K562 (cell line): ENCODE results near the gene TMC8. TPM values are rescaled to one million over a fixed set of nuclear protein-coding genes. Genes with fewer than 3 reads are reported as not detected.

ENCODE experiments used
- BMI1 ChIP-seq: fragments of 150-350 bp; IDR thresholded peaks from 2 replicates; pipeline ENCODE4 v1.6.1; 2014; ENCODE audit warnings: low read length
- ELF4 ChIP-seq: fragments of 450-650 bp; formaldehyde crosslinking; IDR thresholded peaks from 2 replicates; pipeline ENCODE4 v1.4.0; 2022; ENCODE audit warnings: missing genetic modification characterization
- FOXK2 ChIP-seq, 2 experiments: fragments of 450-650 bp; IDR thresholded peaks in 1 of 2; conservative IDR thresholded peaks in 1 of 2; 2 replicates each; pipeline ENCODE4 v1.6.1; 2016; ENCODE audit warnings: low read depth in 2 of 2, mild to moderate bottlenecking in 1 of 2
- KLF13 ChIP-seq: fragments of 450-650 bp; IDR thresholded peaks from 2 replicates; pipeline ENCODE4 v1.6.1; 2016; ENCODE audit warnings: missing genetic modification characterization, low read depth, mild to moderate bottlenecking, missing compliant biosample characterization, moderate library complexity, borderline replicate concordance
- MEIS2 ChIP-seq: fragments of 450-650 bp; IDR thresholded peaks from 2 replicates; pipeline ENCODE4 v1.6.1; 2014; ENCODE audit warnings: mild to moderate bottlenecking; ENCODE audit not compliant: partially characterized antibody
- MTA1 ChIP-seq: fragments of 450-650 bp; IDR thresholded peaks from 2 replicates; pipeline ENCODE4 v1.6.1; 2017; ENCODE audit warnings: borderline replicate concordance
- NR2C2 ChIP-seq, 2 experiments: fragments of 200-800 bp in 1 of 2; sonication (Bioruptor generic) in 1 of 2; sonication (generic) in 1 of 2; formaldehyde crosslinking in 1 of 2; IDR thresholded peaks; 2 replicates each; pipeline versions ENCODE4 v1.6.1 to v1.8.0; 2016 to 2022; ENCODE audit warnings: mild to moderate bottlenecking in 1 of 2, missing compliant biosample characterization in 1 of 2, missing genetic modification characterization in 1 of 2, missing genetic modification reagents in 1 of 2
- PHF20 ChIP-seq: fragments of 450-650 bp; IDR thresholded peaks from 2 replicates; pipeline ENCODE4 v1.6.1; 2018; ENCODE audit not compliant: partially characterized antibody
- PPARD ChIP-seq: fragments of 250-450 bp; sonication (Bioruptor Pico); IDR thresholded peaks from 2 replicates; pipeline ENCODE4 v1.8.0; 2022; ENCODE audit warnings: inconsistent platforms, mild to moderate bottlenecking, moderate library complexity
- PTBP1 ChIP-seq: fragments of 200-400 bp; formaldehyde crosslinking; IDR thresholded peaks from 2 replicates; pipeline ENCODE4 v1.6.1; 2017; ENCODE audit warnings: low read depth, low read length
- RBM39 ChIP-seq: fragments of 200-400 bp; formaldehyde crosslinking; optimal IDR thresholded peaks from 2 replicates; pipeline ENCODE3; 2018; ENCODE audit warnings: low read depth, low read length
- SMAD4 ChIP-seq: fragments of 250-450 bp; sonication (Bioruptor Pico); conservative IDR thresholded peaks from 2 replicates; pipeline ENCODE4 v1.8.0; 2021; ENCODE audit warnings: inconsistent platforms, mild to moderate bottlenecking, moderate library complexity
- ZNF217 ChIP-seq: sonication (generic); formaldehyde crosslinking; IDR thresholded peaks from 2 replicates; pipeline ENCODE4 v1.8.0; 2022; ENCODE audit warnings: mild to moderate bottlenecking, missing genetic modification reagents
- polyA plus RNA-seq, 8 experiments: library from polyadenylated mRNA; depleted of rRNA in 4 of 8; stranded (reverse) in 5 of 8; unstranded in 3 of 8; fragments of >200 nt; fragmentation: Nextera tagmentation in 2 of 8; fragmentation: Illumina TruSeq in 1 of 8; extraction: Ambion mirVana in 2 of 8; extraction: Trizol in 1 of 8; gene quantifications; 2 replicates each; pipeline versions ENCODE4 v1.2.1 to v1.2.3, GENCODE V29; 2011 to 2014; ENCODE audit warnings: inconsistent platforms in 1 of 8, missing spikeins in 1 of 8
- total RNA-seq, 7 experiments: library from RNA; depleted of rRNA in 6 of 7; stranded (reverse); fragments of >200 nt in 6 of 7; fragmentation: Illumina TruSeq in 2 of 7; extraction: Trizol in 2 of 7; gene quantifications; 2 replicates each; pipeline versions ENCODE4 v1.2.1 to v1.2.3, GENCODE V29; 2011 to 2021; ENCODE audit warnings: low replicate concordance in 1 of 7
- TF ChIP-seq, protein P1 (sequence below), 2 experiments: IDR thresholded peaks in 1 of 2; conservative IDR thresholded peaks in 1 of 2; 2 replicates each; pipeline ENCODE4 v1.6.1; 2016; ENCODE audit warnings: low read depth in 2 of 2, mild to moderate bottlenecking in 1 of 2, missing compliant biosample characterization in 1 of 2, missing genetic modification characterization in 1 of 2, moderate library complexity in 1 of 2
- TF ChIP-seq, protein P2 (sequence below): fragments of 250-450 bp; sonication (Bioruptor Pico); IDR thresholded peaks from 2 replicates; pipeline ENCODE4 v1.5.0; 2021
- TF ChIP-seq, protein P3 (sequence below): fragments of 450-650 bp; IDR thresholded peaks from 2 replicates; pipeline ENCODE4 v1.7.1; 2018; ENCODE audit warnings: mild to moderate bottlenecking, low read depth; ENCODE audit not compliant: partially characterized antibody
- TF ChIP-seq, protein P4 (sequence below): sonication (generic); formaldehyde crosslinking; IDR thresholded peaks from 2 replicates; pipeline ENCODE4 v1.5.0; 2020; ENCODE audit warnings: missing genetic modification reagents
- TF ChIP-seq, protein P5 (sequence below): fragments of 450-650 bp; IDR thresholded peaks from 2 replicates; pipeline ENCODE4 v1.6.1; 2016; ENCODE audit warnings: missing biosample characterization, missing genetic modification characterization

Gene TMC8
- total and polyA plus RNA-seq, 9 of the 15 experiments (the other 6 are each of a cell fraction or from before 2014, with no cell fraction given) = 0.13 to 10.9 (median 2.8) TPM

DNA sequence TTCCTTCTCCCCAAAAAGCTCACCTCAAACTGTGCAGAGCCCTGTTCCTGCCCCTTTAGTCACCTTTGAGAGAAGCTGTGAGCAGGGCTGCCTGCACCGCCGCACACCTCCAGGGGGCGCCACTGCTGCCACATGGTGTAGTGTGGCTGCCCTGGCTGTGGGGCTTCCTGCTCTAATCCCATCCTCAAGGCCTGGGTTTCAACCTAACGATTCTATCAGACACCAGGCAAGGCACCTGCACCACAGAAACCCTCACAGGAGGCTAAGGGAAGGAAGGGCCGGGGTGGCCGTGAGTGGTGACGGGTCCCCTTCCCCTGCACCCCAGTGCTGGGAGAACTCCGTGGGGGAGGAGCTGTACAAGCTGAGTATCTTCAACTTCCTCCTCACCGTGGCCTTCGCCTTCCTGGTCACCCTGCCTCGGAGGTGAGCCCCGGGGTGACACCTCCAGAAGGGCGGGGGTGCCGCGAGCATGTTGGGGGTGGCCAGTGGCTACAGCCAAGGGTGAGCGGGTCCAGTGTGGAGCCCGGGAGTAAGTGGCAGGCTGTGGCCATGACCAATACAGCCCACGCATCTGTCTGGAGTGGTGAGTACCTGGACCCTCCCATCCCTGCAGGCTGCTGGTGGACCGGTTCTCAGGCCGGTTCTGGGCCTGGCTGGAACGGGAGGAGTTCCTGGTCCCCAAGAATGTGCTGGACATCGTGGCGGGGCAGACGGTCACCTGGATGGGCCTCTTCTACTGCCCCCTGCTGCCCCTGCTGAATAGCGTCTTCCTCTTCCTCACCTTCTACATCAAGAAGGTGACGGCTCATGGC lies 7.0 kb downstream of the TMC8 start (continued):
- TF ChIP-seq, protein P1, sequence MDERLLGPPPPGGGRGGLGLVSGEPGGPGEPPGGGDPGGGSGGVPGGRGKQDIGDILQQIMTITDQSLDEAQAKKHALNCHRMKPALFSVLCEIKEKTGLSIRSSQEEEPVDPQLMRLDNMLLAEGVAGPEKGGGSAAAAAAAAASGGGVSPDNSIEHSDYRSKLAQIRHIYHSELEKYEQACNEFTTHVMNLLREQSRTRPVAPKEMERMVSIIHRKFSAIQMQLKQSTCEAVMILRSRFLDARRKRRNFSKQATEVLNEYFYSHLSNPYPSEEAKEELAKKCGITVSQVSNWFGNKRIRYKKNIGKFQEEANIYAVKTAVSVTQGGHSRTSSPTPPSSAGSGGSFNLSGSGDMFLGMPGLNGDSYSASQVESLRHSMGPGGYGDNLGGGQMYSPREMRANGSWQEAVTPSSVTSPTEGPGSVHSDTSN (CRISPR knock-in tag; IDR thresholded peaks at IDR 0.05; ENCODE audit: low read depth) = no peak
- TF ChIP-seq, protein P1 (tag; conservative IDR thresholded peaks at IDR 0.05; ENCODE audit: low read depth) = no peak
- TF ChIP-seq ZNF217 (CRISPR knock-in tag) (no peak), MTA1 (no peak), MEIS2 (no peak), BMI1 (no peak), SMAD4 (CRISPR knock-in tag) (peak; percentile 69), PPARD (no peak), PHF20 (peak; percentile 84), NR2C2 (CRISPR knock-in tag; IDR thresholded peaks at IDR 0.05) (peak; percentile 38; the same call in 1 of the 2 replicates), NR2C2 (tag; IDR thresholded peaks at IDR 0.05) (peak; percentile 31; the same call in 1 of the 2 replicates), KLF13 (no peak), FOXK2 (conservative IDR thresholded peaks at IDR 0.05 in 1 of 2, IDR thresholded peaks at IDR 0.05 in 1 of 2; ENCODE audit: low read depth in 2 of 2) (no peak), PTBP1 (no peak), ELF4 (no peak), RBM39 (no peak)
- TF ChIP-seq, protein P2, sequence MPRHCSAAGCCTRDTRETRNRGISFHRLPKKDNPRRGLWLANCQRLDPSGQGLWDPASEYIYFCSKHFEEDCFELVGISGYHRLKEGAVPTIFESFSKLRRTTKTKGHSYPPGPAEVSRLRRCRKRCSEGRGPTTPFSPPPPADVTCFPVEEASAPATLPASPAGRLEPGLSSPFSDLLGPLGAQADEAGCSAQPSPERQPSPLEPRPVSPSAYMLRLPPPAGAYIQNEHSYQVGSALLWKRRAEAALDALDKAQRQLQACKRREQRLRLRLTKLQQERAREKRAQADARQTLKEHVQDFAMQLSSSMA (CRISPR knock-in tag) = no peak
- TF ChIP-seq, protein P3, sequence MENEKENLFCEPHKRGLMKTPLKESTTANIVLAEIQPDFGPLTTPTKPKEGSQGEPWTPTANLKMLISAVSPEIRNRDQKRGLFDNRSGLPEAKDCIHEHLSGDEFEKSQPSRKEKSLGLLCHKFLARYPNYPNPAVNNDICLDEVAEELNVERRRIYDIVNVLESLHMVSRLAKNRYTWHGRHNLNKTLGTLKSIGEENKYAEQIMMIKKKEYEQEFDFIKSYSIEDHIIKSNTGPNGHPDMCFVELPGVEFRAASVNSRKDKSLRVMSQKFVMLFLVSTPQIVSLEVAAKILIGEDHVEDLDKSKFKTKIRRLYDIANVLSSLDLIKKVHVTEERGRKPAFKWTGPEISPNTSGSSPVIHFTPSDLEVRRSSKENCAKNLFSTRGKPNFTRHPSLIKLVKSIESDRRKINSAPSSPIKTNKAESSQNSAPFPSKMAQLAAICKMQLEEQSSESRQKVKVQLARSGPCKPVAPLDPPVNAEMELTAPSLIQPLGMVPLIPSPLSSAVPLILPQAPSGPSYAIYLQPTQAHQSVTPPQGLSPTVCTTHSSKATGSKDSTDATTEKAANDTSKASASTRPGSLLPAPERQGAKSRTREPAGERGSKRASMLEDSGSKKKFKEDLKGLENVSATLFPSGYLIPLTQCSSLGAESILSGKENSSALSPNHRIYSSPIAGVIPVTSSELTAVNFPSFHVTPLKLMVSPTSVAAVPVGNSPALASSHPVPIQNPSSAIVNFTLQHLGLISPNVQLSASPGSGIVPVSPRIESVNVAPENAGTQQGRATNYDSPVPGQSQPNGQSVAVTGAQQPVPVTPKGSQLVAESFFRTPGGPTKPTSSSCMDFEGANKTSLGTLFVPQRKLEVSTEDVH = peak; percentile 25
- TF ChIP-seq, protein P4, sequence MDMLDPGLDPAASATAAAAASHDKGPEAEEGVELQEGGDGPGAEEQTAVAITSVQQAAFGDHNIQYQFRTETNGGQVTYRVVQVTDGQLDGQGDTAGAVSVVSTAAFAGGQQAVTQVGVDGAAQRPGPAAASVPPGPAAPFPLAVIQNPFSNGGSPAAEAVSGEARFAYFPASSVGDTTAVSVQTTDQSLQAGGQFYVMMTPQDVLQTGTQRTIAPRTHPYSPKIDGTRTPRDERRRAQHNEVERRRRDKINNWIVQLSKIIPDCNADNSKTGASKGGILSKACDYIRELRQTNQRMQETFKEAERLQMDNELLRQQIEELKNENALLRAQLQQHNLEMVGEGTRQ = no peak
- TF ChIP-seq, protein P5, sequence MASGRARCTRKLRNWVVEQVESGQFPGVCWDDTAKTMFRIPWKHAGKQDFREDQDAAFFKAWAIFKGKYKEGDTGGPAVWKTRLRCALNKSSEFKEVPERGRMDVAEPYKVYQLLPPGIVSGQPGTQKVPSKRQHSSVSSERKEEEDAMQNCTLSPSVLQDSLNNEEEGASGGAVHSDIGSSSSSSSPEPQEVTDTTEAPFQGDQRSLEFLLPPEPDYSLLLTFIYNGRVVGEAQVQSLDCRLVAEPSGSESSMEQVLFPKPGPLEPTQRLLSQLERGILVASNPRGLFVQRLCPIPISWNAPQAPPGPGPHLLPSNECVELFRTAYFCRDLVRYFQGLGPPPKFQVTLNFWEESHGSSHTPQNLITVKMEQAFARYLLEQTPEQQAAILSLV = no peak
